Lower lobe of right lung (tissue), 2 donors: ENCODE data around the gene SOS1. TPM values are rescaled to one million over a fixed set of nuclear protein-coding genes. Genes with fewer than 3 reads are reported as not detected.

Experiments used
- ATAC-seq, 2 donors: fragments of 200-7000 bp; cut with Tn5 transposase; one replicate each; pipeline ENCODE4 v1.9.1; 2020 to 2022; ENCODE audit warnings: mild to moderate bottlenecking in 2 of 2, moderate library complexity in 2 of 2
- DNase-seq: peaks from one replicate; pipeline ENCODE4 v3.0.0-alpha.2; 2020
- H3K27ac ChIP-seq: fragments of 200-600 bp; one replicate; pipeline ENCODE4 v1.8.0; 2022
- H3K27me3 ChIP-seq: fragments of 200-600 bp; one replicate; pipeline ENCODE4 v1.8.0; 2022; ENCODE audit warnings: low read depth
- H3K36me3 ChIP-seq: fragments of 200-600 bp; one replicate; pipeline ENCODE4 v1.8.0; 2022; ENCODE audit warnings: mild to moderate bottlenecking
- H3K4me1 ChIP-seq: fragments of 200-600 bp; one replicate; pipeline ENCODE4 v1.8.0; 2022
- H3K4me3 ChIP-seq: fragments of 200-600 bp; one replicate; pipeline ENCODE4 v1.8.0; 2022; ENCODE audit warnings: mild to moderate bottlenecking
- H3K9me3 ChIP-seq: fragments of 200-600 bp; one replicate; pipeline ENCODE4 v1.8.0; 2022
- CTCF ChIP-seq: fragments of 200-600 bp; IDR thresholded peaks from one replicate; pipeline ENCODE4 v1.8.0; 2022; ENCODE audit warnings: antibody characterized with exemption, mild to moderate bottlenecking
- intact Hi-C: fragments of 100-400 bp; cut with DNase I; formaldehyde crosslinking; loops from one replicate; pipeline ENCODE4 v1.11.0; 2022
- long read RNA-seq: library from polyadenylated mRNA; unstranded; transcript quantifications from one replicate; pipeline ENCODE4 v2.0.0, GENCODE V29; 2021
- total RNA-seq: library from RNA; stranded (reverse); fragmentation: NEBNext Ultra II Directional; extraction: Animal tissue kit (Norgen Biotek cat#: 25700); gene quantifications from one replicate; pipeline ENCODE4 v1.2.1, GENCODE V29; 2021
- donor health status: DM: no; HTN: yes; CAD: no; lungs with severe emphysema.

Gene SOS1
- 43.6 TPM for total RNA-seq
- long read RNA-seq, full-length matches to known transcripts: 2 of 31 reads
- long read RNA-seq, partial matches to known transcripts: 13 of 31 reads
- long read RNA-seq, other reads (novel, unspliced or antisense): 16 of 31 reads

- Histone ChIP-seq H3K27me3 (no peaks in the 10 kb centered on the region), H3K9me3 (no peaks in the 10 kb centered on the region), H3K4me3 (peak within 1 kb of the TSS; percentile 88), H3K4me1 (peaks cover 48% of the 10 kb centered on the region), H3K36me3 (no peaks in the 10 kb centered on the region), H3K27ac (peak within 1 kb of the TSS; percentile 93)
- TF ChIP-seq CTCF: no peak
- ATAC-seq (peak; percentile 87 to 89), DNase-seq (peak; percentile 98)
- intact Hi-C loops: no loop called here
Measured at GRCh38 chr2:39120771-39121522, at the start of gene SOS1. Gene SOS1 (minus strand): TSS chr2:39121051. CDS start chr2:39120422, 629 bp downstream.

- intact Hi-C loops: no loop called here
- TF ChIP-seq CTCF: no peak
- ATAC-seq (no peak), DNase-seq (no peak)
- Histone ChIP-seq H3K4me1 (no peaks in the 10 kb centered on the region), H3K36me3 (no peaks in the 10 kb centered on the region), H3K27ac (no peak overlapping the region), H3K9me3 (no peaks in the 10 kb centered on the region), H3K27me3 (no peaks in the 10 kb centered on the region), H3K4me3 (no peak overlapping the region)
Measured at GRCh38 chr2:39164089-39164488, 43.2 kb upstream of the SOS1 start.

DNA sequence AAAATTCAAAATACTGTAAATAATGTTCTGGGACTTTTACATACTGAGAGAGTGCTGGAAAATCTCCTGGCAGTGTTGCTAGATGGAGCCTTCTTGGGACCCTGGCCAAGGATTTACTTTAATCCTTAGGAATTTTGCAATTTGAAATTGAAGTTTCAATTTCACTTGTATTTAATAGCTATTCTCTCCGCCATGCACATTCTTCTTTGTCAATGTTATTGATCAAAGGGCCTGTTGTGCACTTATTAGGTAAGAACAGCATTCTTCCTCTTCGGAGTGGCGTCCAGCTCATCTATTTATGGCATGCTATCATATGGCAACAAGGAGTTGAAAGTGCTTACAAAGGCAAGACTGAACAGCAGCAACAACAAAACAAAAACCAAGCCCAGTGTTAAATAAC, 40.1 kb upstream of the SOS1 start:
- H3K4me1 ChIP-seq: no peaks in the 10 kb centered on the region
- no peaks in the 10 kb centered on the region for H3K9me3 ChIP-seq
- DNase-seq (no peak), ATAC-seq (no peak)
- no peak for TF ChIP-seq CTCF
- no peaks in the 10 kb centered on the region for H3K36me3 ChIP-seq
- H3K27ac ChIP-seq: no peak overlapping the region
- no peak overlapping the region for H3K4me3 ChIP-seq
- intact Hi-C loops: no loop called here
- H3K27me3 ChIP-seq: no peaks in the 10 kb centered on the region

- Histone ChIP-seq H3K27me3 (no peaks in the 10 kb centered on the region), H3K9me3 (no peaks in the 10 kb centered on the region), H3K4me3 (no peak overlapping the region), H3K4me1 (no peaks in the 10 kb centered on the region), H3K36me3 (no peaks in the 10 kb centered on the region), H3K27ac (no peak overlapping the region)
- TF ChIP-seq CTCF: no peak
- ATAC-seq (no peak), DNase-seq (no peak)
- intact Hi-C loops: no loop called here
Measured at GRCh38 chr2:39159283-39159682, 38.4 kb upstream of the SOS1 start.

DNA sequence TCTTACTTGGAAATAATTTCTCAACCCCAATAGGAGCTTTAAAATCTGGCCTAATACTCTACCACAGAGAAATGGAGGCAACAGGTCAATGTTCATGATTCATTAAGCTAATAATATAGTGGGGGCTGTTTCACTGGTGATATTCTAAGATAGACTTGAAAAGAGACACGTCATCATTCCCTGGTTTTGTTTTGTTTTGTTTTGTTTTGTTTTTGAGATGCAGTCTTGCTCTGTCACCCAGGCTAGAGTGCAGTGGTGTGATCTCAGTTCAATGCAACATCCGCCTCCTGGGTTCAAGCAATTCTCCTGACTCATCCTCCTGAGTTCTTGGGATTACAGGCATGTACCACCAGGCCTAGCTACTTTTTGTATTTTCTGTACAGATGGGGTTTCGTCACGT, 37.5 kb upstream of the SOS1 start:
- H3K4me3 ChIP-seq: no peak overlapping the region
- ATAC-seq (no peak), DNase-seq (no peak)
- H3K27me3 ChIP-seq: no peaks in the 10 kb centered on the region
- H3K4me1 ChIP-seq: no peaks in the 10 kb centered on the region
- no peak overlapping the region for H3K27ac ChIP-seq
- no peaks in the 10 kb centered on the region for H3K9me3 ChIP-seq
- TF ChIP-seq CTCF: no peak
- no peaks in the 10 kb centered on the region for H3K36me3 ChIP-seq
- intact Hi-C loops: no loop called here
